HG02981 (cell line): ENCODE data around the gene OPALIN.

Source experiments
- ATAC-seq: cut with Tn5 transposase; IDR thresholded peaks from one replicate; pipeline ENCODE4 v1.9.1; 2021; ENCODE audit warnings: mild to moderate bottlenecking, moderate library complexity; ENCODE audit not compliant: unreplicated experiment

Gene OPALIN

GRCh38 chr10:96305019-96305418 lies 53.8 kb downstream of the OPALIN start:
- no peak for ATAC-seq

DNA sequence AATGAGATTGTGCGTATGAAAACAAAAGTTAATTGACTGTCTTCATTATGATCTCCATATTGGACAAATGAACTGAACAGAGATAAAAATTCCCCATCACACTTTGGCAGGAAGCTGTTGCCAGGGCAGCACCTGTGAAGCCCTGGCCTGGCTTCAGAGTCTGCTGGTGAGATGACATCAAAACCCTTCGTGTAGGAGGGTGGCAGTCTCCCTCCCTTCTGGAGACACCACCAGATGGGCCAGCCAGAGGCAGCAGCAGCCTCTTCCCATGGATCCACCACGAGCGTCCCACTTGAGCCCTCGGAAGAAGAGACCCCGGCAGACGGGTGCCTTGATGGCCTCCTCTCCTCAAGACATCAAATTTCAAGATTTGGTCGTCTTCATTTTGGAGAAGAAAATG lies 54.6 kb downstream of the OPALIN start, which contains the start of gene DNTT:
TSS of gene DNTT (plus strand) at position 205 of the 400 bp plus-strand sequence. CDS start at position 269, 64 bp downstream.
- ATAC-seq = no peak

DNA sequence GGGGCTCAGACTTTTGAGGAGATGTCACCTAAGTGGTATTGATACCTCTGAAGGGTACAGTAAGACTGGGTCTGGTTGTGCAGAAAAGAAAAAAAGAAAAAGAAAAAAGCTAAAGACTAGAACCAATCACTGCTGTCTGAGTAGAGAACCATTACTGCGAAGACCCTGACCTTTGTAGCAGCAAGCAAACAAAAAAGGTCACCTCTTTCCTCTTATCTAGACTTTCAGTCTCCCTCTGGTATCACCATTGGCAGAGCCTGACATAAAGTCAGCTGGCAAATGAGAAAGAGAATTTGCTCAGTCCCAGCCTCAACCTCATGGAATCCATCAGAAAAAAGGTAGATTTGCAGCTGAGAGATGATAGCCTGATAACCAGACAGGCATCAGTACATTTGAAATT lies 57.2 kb downstream of the OPALIN start:
- ATAC-seq = no peak

DNA sequence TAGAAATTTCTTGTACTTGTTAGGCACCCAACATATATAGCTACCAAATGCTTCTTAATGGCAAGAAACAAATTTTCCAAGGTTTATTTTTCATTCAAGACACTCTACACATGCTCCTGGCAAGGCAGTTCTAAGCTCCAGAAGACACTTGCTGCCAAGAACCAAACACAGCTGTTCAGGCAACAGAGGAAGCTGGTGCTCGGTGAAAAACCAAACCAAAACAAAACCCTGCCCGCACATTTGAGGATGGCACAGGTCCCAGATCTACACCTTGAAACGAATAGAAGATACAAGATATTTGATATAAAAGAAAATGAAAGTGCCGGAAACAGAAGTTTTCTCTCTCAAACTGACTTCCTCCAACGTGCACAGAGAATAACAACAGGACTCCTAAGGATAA lies 59.4 kb downstream of the OPALIN start:
- no peak for ATAC-seq

DNA sequence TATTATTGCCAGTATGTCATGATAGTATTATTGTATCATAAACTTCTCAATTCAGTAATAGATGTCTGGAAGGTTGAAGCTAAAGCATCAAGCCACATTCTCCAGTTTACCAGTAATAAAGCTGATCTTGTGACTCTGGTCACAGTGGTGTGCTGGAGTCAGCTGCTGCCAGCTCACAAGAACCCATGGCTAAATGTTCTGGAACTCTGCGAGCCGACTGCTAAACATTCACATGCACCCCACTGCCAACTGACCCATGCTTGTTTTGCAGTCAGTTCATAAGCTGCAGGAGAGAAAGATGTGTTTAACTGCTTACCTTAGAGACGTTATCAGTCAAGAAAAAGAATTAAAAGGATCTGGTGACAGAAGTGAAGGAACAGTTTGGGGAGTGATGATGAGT lies 60.4 kb downstream of the OPALIN start:
- ATAC-seq = no peak

GRCh38 chr10:96297486-96297885 lies 61.3 kb downstream of the OPALIN start:
- no peak for ATAC-seq

- ATAC-seq = no peak
Observed at GRCh38 chr10:96295475-96295874, 63.3 kb downstream of the OPALIN start.
